GM12878 (cell line): ENCODE measurements around the gene GYS2. TPM values are rescaled to one million over a fixed set of nuclear protein-coding genes. Genes with fewer than 3 reads are reported as not detected.

Source experiments
- ATAC-seq: fragments of 200-7000 bp; cut with Tn5 transposase; 3 replicates; pipeline ENCODE4 v1.9.1; 2020; ENCODE audit warnings: mild to moderate bottlenecking, moderate library complexity
- BruUV-seq: library from RNA; stranded (reverse); fragments of 400-500 nt; replicated peaks from 2 replicates; lab custom pipeline; 2021; lab: Mats Ljungman, UMichigan
- CTCF ChIA-PET: fragments of 300-600 bp; sonication (Branson Sonifier 250); formaldehyde crosslinking; extraction: SDS; loops from one replicate; lab custom pipeline; 2021; ENCODE audit warnings: inconsistent platforms; lab: Yijun Ruan, JAX
- POLR2A ChIA-PET: fragments of 350-600 bp; formaldehyde crosslinking; extraction: SDS; loops from one replicate; lab custom pipeline; 2021; ENCODE audit warnings: inconsistent platforms; lab: Charles Lee
- RAD21 ChIA-PET: fragments of 300-600 bp; sonication (Branson Sonifier 250); formaldehyde crosslinking; loops from one replicate; lab custom pipeline; 2023; ENCODE audit warnings: antibody characterized with exemption; ENCODE audit not compliant: unreplicated experiment; lab: Charles Lee
- SMC1A ChIA-PET: fragments of 300-600 bp; sonication (Branson Sonifier 250); formaldehyde crosslinking; loops from one replicate; lab custom pipeline; 2023; ENCODE audit not compliant: unreplicated experiment, uncharacterized antibody; lab: Charles Lee
- DNase-seq: peaks from one replicate; pipeline ENCODE4 v3.0.0-alpha.2; 2011; ENCODE audit warnings: low read depth, low spot score
- FAIRE-seq: peaks from 3 replicates; lab custom pipeline; 2011; peaks lifted over from hg19 to GRCh38; lab: Jason Lieb, UNC
- H2AFZ ChIP-seq: 2 replicates; pipeline ENCODE4 v1.6.0; 2011; ENCODE audit warnings: low read depth, low read length, control low read depth; ENCODE audit not compliant: control insufficient read depth
- H3K27ac ChIP-seq: 2 replicates; pipeline ENCODE4 v1.5.1; 2011; ENCODE audit warnings: control low read depth; ENCODE audit not compliant: control insufficient read depth, insufficient read depth
- H3K27me3 ChIP-seq, 2 experiments: replicated peaks in 1 of 2; 2 replicates each; pipeline versions ENCODE4 v1.6.0 to v1.6.1; 2011; ENCODE audit warnings: low read length in 1 of 2; ENCODE audit not compliant: control insufficient read depth in 2 of 2, insufficient read depth in 2 of 2
- H3K36me3 ChIP-seq, 2 experiments: 2 replicates each; pipeline ENCODE4 v1.5.1; 2011; ENCODE audit warnings: low read length in 1 of 2; ENCODE audit not compliant: control insufficient read depth in 2 of 2, insufficient read depth in 2 of 2
- H3K4me1 ChIP-seq: 2 replicates; pipeline ENCODE4 v1.6.1; 2011; ENCODE audit warnings: mild to moderate bottlenecking, low read length, moderate library complexity, mixed read lengths; ENCODE audit not compliant: control insufficient read depth, insufficient read depth
- H3K4me2 ChIP-seq: 2 replicates; pipeline ENCODE4 v1.6.0; 2011; ENCODE audit warnings: control low read depth; ENCODE audit not compliant: control insufficient read depth, insufficient read depth
- H3K4me3 ChIP-seq: fragments of 200-600 bp; sonication (generic); 2 replicates; pipeline ENCODE4 v1.5.1; 2016
- H3K79me2 ChIP-seq: 2 replicates; pipeline ENCODE4 v1.6.0; 2011; ENCODE audit warnings: low read length; ENCODE audit not compliant: control insufficient read depth, insufficient read depth
- H3K9ac ChIP-seq: 2 replicates; pipeline ENCODE4 v1.8.0; 2011; ENCODE audit warnings: low read length, control low read depth, mixed read lengths; ENCODE audit not compliant: control insufficient read depth, insufficient read depth
- H3K9me3 ChIP-seq: replicated peaks from 3 replicates; pipeline ENCODE4 v1.5.1; 2011; ENCODE audit warnings: mild to moderate bottlenecking, low read length; ENCODE audit not compliant: control insufficient read depth, insufficient read depth
- H4K20me1 ChIP-seq: 2 replicates; pipeline ENCODE4 v1.6.0; 2011; ENCODE audit not compliant: control insufficient read depth, insufficient read depth
- ELK1 ChIP-seq: IDR thresholded peaks from 2 replicates; pipeline ENCODE4 v1.6.1; 2012; ENCODE audit warnings: low read depth, low read length, improper control_type of control experiment
- FOXM1 ChIP-seq: IDR thresholded peaks from 2 replicates; pipeline ENCODE4 v1.6.1; 2012; ENCODE audit warnings: low read depth, mild to moderate bottlenecking, inconsistent platforms, low read length, moderate library complexity
- GATAD2B ChIP-seq: fragments of 450-650 bp; conservative IDR thresholded peaks from 2 replicates; pipeline ENCODE4 v1.6.1; 2017; ENCODE audit warnings: low read depth, mild to moderate bottlenecking, moderate library complexity
- JUND ChIP-seq: IDR thresholded peaks from 2 replicates; pipeline ENCODE4 v1.6.1; 2012; ENCODE audit warnings: low read depth, mild to moderate bottlenecking, low read length, improper control_type of control experiment, moderate library complexity
- KLF5 ChIP-seq: fragments of 450-650 bp; IDR thresholded peaks from 2 replicates; pipeline ENCODE4 v1.6.1; 2014; ENCODE audit warnings: mild to moderate bottlenecking; ENCODE audit not compliant: partially characterized antibody
- MEF2B ChIP-seq: fragments of 450-650 bp; IDR thresholded peaks from 2 replicates; pipeline ENCODE4 v1.6.1; 2018; ENCODE audit warnings: mild to moderate bottlenecking, moderate library complexity; ENCODE audit not compliant: partially characterized antibody, poor library complexity, severe bottlenecking
- NFYB ChIP-seq: IDR thresholded peaks from 2 replicates; pipeline ENCODE4 v1.6.1; 2011; ENCODE audit warnings: low read depth, mild to moderate bottlenecking, low read length, improper control_type of control experiment, moderate library complexity; ENCODE audit not compliant: insufficient read depth
- PRDM15 ChIP-seq: fragments of 450-650 bp; formaldehyde crosslinking; IDR thresholded peaks from 2 replicates; pipeline ENCODE4 v1.4.0; 2020; ENCODE audit warnings: mild to moderate bottlenecking, moderate library complexity
- RAD51 ChIP-seq: fragments of 450-650 bp; IDR thresholded peaks from 2 replicates; pipeline ENCODE4 v1.6.1; 2016; ENCODE audit warnings: moderate library complexity, mild to moderate bottlenecking, inconsistent platforms
- RELB ChIP-seq: fragments of 450-650 bp; IDR thresholded peaks from 2 replicates; pipeline ENCODE4 v1.6.1; 2017; ENCODE audit warnings: low read depth, mild to moderate bottlenecking, moderate library complexity
- RFX5 ChIP-seq: IDR thresholded peaks from 2 replicates; pipeline ENCODE4 v1.6.1; 2011; ENCODE audit warnings: low read depth, low read length, improper control_type of control experiment
- SIN3A ChIP-seq: IDR thresholded peaks from 2 replicates; pipeline ENCODE4 v1.6.1; 2012; ENCODE audit warnings: low read depth, low read length, improper control_type of control experiment
- SMAD1 ChIP-seq: fragments of 450-650 bp; IDR thresholded peaks from 2 replicates; pipeline ENCODE4 v1.6.1; 2018; ENCODE audit warnings: mild to moderate bottlenecking, low read depth; ENCODE audit not compliant: partially characterized antibody
- TARDBP ChIP-seq: IDR thresholded peaks from 2 replicates; pipeline ENCODE4 v1.6.1; 2016; ENCODE audit warnings: borderline replicate concordance
- ZNF622 ChIP-seq: fragments of 450-650 bp; IDR thresholded peaks from 2 replicates; pipeline ENCODE4 v1.6.1; 2017; ENCODE audit warnings: mild to moderate bottlenecking, inconsistent platforms
- ZSCAN29 ChIP-seq: fragments of 450-650 bp; IDR thresholded peaks from 2 replicates; pipeline ENCODE4 v1.6.1; 2017; ENCODE audit warnings: mild to moderate bottlenecking, moderate library complexity
- WGBS: methylation state at CpG from one replicate; pipeline ENCODE4 v1.1.6; 2016; ENCODE audit warnings: low lambda C conversion rate; ENCODE audit not compliant: insufficient replicate concordance, insufficient coverage; ENCODE audit errors: missing lambda C conversion rate; 5-methylcytosine and 5-hydroxymethylcytosine counted together
- in situ Hi-C: fragments of 300-500 bp; cut with MboI; formaldehyde crosslinking; loops from 9 replicates; pipeline ENCODE4 v1.14.3; 2018; ENCODE audit warnings: mixed read lengths
- intact Hi-C: fragments of 100-400 bp; cut with micrococcal nuclease; formaldehyde crosslinking; loops from one replicate; pipeline ENCODE4 v1.14.2; 2022; ENCODE audit not compliant: unreplicated experiment
- polyA plus RNA-seq, 11 experiments: library from polyadenylated mRNA; depleted of rRNA in 4 of 11; unstranded in 6 of 11; stranded (reverse) in 5 of 11; fragments of >200 nt; fragmentation: Nextera tagmentation in 4 of 11; fragmentation: Illumina TruSeq in 1 of 11; extraction: Ambion mirVana in 4 of 11; extraction: Trizol in 1 of 11; gene quantifications; 1 replicate in 1 of 11; 2 replicates in 10 of 11; pipeline versions ENCODE4 v1.2.1 to v1.2.3, GENCODE V29; 2011 to 2016; ENCODE audit warnings: inconsistent platforms in 2 of 11, missing spikeins in 2 of 11, low read depth in 1 of 11
- total RNA-seq, 4 experiments: library from RNA; depleted of rRNA in 3 of 4; stranded (reverse); fragments of >200 nt in 3 of 4; fragmentation: Illumina TruSeq in 1 of 4; extraction: Trizol in 1 of 4; gene quantifications; 2 replicates each; pipeline versions ENCODE4 v1.2.1 to v1.2.3, GENCODE V29; 2013 to 2021
- TF ChIP-seq, protein P1 (sequence below): fragments of 450-650 bp; IDR thresholded peaks from 2 replicates; pipeline ENCODE4 v1.6.1; 2016; ENCODE audit warnings: mild to moderate bottlenecking

The GYS2 gene
- total and polyA plus RNA-seq, 10 of the 15 experiments (the other 5 are each of a cell fraction or from before 2014, with no cell fraction given), result not detected

GRCh38 chr12:21505888-21506287 is 98.8 kb downstream of the GYS2 start:
- intact Hi-C loops, result no loop called here
- Histone ChIP-seq H3K27ac (no peak overlapping the region), H3K27me3 (no peaks in the 10 kb centered on the region), H3K4me1 (peaks cover 8% of the 10 kb centered on the region; the same call in 1 of the 2 replicates), H3K36me3 (peaks cover 0 to 3% of the 10 kb centered on the region in 2 experiments; a peak in 2 of 4 replicates), H3K4me2 (0 out of 2 replicates have a peak overlapping the region, but pooled peaks have one; percentile 27), H2AFZ (no peak overlapping the region), H3K9me3 (no peaks in the 10 kb centered on the region), H4K20me1 (no peaks in the 10 kb centered on the region), H3K4me3 (no peak overlapping the region), H3K9ac (no peak overlapping the region), H3K79me2 (peaks cover 59% of the 10 kb centered on the region)
- BruUV-seq, result no TSS peak
- ChIA-PET SMC1A (interaction anchor here (1.7 kb wide), 1 partner anchor 33 kb away, joined by 3 read pairs; no protein-coding TSS in a partner anchor), CTCF (interaction anchor here (0.6 to 1.3 kb wide), 3 partner anchors 19 to 316 kb away, joined by 3 read pairs; no protein-coding TSS in a partner anchor), POLR2A (interaction anchor here (0.6 to 1.2 kb wide), 2 partner anchors 152 to 554 kb away, joined by 3 to 4 read pairs; partner anchors contain the start of gene LDHB), RAD21 (interaction anchor here (0.7 kb wide), 1 partner anchor 160 kb away, joined by 3 read pairs; no protein-coding TSS in a partner anchor)
- no peak for ATAC-seq
- DNase-seq, result no peak
- 50% methylated on average over 2 of the region's 2 CpGs for WGBS
- in situ Hi-C loops, result no loop called here
- FAIRE-seq, result no peak
- TF ChIP-seq ZNF622 (no peak), NFYB (no peak), TARDBP (no peak), RELB (no peak), RFX5 (no peak), RAD51 (no peak), MEF2B (no peak), JUND (no peak), SMAD1 (no peak), SIN3A (no peak), ZSCAN29 (no peak), PRDM15 (no peak), ELK1 (no peak), KLF5 (no peak), FOXM1 (no peak), GATAD2B (no peak)
- TF ChIP-seq, protein P1, sequence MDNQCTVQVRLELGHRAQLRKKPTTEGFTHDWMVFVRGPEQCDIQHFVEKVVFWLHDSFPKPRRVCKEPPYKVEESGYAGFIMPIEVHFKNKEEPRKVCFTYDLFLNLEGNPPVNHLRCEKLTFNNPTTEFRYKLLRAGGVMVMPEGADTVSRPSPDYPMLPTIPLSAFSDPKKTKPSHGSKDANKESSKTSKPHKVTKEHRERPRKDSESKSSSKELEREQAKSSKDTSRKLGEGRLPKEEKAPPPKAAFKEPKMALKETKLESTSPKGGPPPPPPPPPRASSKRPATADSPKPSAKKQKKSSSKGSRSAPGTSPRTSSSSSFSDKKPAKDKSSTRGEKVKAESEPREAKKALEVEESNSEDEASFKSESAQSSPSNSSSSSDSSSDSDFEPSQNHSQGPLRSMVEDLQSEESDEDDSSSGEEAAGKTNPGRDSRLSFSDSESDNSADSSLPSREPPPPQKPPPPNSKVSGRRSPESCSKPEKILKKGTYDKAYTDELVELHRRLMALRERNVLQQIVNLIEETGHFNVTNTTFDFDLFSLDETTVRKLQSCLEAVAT, result no peak
